CD14-positive monocyte (primary cell): ENCODE results near the gene PDE6H. TPM values are rescaled to one million over a fixed set of nuclear protein-coding genes. Genes with fewer than 3 reads are reported as not detected.

Experiments used
- DNase-seq, 3 donors: peaks; one replicate each; pipeline ENCODE4 v3.0.0-alpha.2; 2011 to 2022
- H2AFZ ChIP-seq: 2 replicates; pipeline ENCODE4 v1.6.0; 2012; ENCODE audit warnings: mild to moderate bottlenecking, low read depth, low read length, inconsistent platforms; ENCODE audit not compliant: insufficient read depth, poor library complexity, severe bottlenecking
- H3K27ac ChIP-seq, 2 donors: 1 replicate in 1 of 2; 2 replicates in 1 of 2; pipeline ENCODE4 v1.5.1; 2012 to 2013; ENCODE audit warnings: low read length in 2 of 2, control low read depth in 1 of 2, inconsistent platforms in 1 of 2, low read depth in 1 of 2, mild to moderate bottlenecking in 1 of 2
- H3K27me3 ChIP-seq, 2 donors: one replicate each; pipeline versions ENCODE4 v1.6.0 to v1.6.1; 2011 to 2013; ENCODE audit warnings: low read length in 2 of 2; ENCODE audit not compliant: control insufficient read depth in 2 of 2, insufficient read depth in 2 of 2
- H3K36me3 ChIP-seq, 2 donors: replicated peaks in 1 of 2; 1 replicate in 1 of 2; 2 replicates in 1 of 2; pipeline versions ENCODE4 v1.5.1 to v1.6.1; 2012 to 2013; ENCODE audit warnings: low read length in 2 of 2, control low read depth in 1 of 2, inconsistent platforms in 1 of 2, mild to moderate bottlenecking in 1 of 2; ENCODE audit not compliant: insufficient read depth in 2 of 2, control insufficient read depth in 1 of 2
- H3K4me1 ChIP-seq, 2 donors: 1 replicate in 1 of 2; 2 replicates in 1 of 2; pipeline versions ENCODE4 v1.5.1 to v1.6.1; 2012 to 2013; ENCODE audit warnings: low read length in 2 of 2, control low read depth in 1 of 2, inconsistent platforms in 1 of 2, mild to moderate bottlenecking in 1 of 2, moderate library complexity in 1 of 2; ENCODE audit not compliant: insufficient read depth in 2 of 2, control insufficient read depth in 1 of 2
- H3K4me2 ChIP-seq: replicated peaks from 2 replicates; pipeline ENCODE3; 2012; ENCODE audit warnings: low read length, moderate library complexity, mild to moderate bottlenecking; ENCODE audit not compliant: poor library complexity, severe bottlenecking; ENCODE audit errors: extremely low read depth
- H3K4me3 ChIP-seq, 3 experiments: fragments of 200-600 bp in 1 of 3; sonication (generic) in 1 of 3; replicated peaks in 1 of 3; 1 replicate in 2 of 3; 2 replicates in 1 of 3; pipeline ENCODE4 v1.5.1; 2011 to 2013; ENCODE audit warnings: low read length in 3 of 3, mild to moderate bottlenecking in 3 of 3, control low read depth in 2 of 3, low read depth in 2 of 3, inconsistent platforms in 1 of 3, moderate library complexity in 1 of 3
- H3K79me2 ChIP-seq: 2 replicates; pipeline ENCODE4 v1.6.0; 2012; ENCODE audit warnings: mild to moderate bottlenecking, control low read depth, inconsistent platforms, low read length, moderate library complexity; ENCODE audit not compliant: insufficient read depth
- H3K9ac ChIP-seq: 2 replicates; pipeline ENCODE4 v1.6.0; 2017; ENCODE audit warnings: low read length, mild to moderate bottlenecking; ENCODE audit not compliant: insufficient read depth, poor library complexity, severe bottlenecking
- H3K9me3 ChIP-seq, 2 donors: replicated peaks in 1 of 2; 1 replicate in 1 of 2; 2 replicates in 1 of 2; pipeline versions ENCODE4 v1.5.1 to v1.6.1; 2012 to 2013; ENCODE audit warnings: low read length in 2 of 2, control low read depth in 1 of 2; ENCODE audit not compliant: control insufficient read depth in 1 of 2, insufficient read depth in 1 of 2
- H4K20me1 ChIP-seq: 2 replicates; pipeline ENCODE4 v1.6.0; 2012; ENCODE audit warnings: mild to moderate bottlenecking, low read length, control low read depth, moderate library complexity; ENCODE audit not compliant: insufficient read depth
- H3K27ac Mint-ChIP-seq, 7 donors: one replicate each; pipeline ENCODE4 v1.8.0; 2020; ENCODE audit warnings: mild to moderate bottlenecking in 7 of 7, mixed read lengths in 7 of 7, moderate library complexity in 6 of 7, inconsistent platforms in 2 of 7
- H3K27me3 Mint-ChIP-seq, 3 donors: one replicate each; pipeline ENCODE4 v1.8.0; 2021 to 2022; ENCODE audit warnings: low read depth in 3 of 3, mild to moderate bottlenecking in 3 of 3, mixed read lengths in 3 of 3, moderate library complexity in 3 of 3, inconsistent platforms in 1 of 3
- H3K36me3 Mint-ChIP-seq, 2 donors: one replicate each; pipeline ENCODE4 v1.8.0; 2020; ENCODE audit warnings: mixed read lengths in 2 of 2, inconsistent platforms in 1 of 2, mild to moderate bottlenecking in 1 of 2
- H3K4me1 Mint-ChIP-seq: one replicate; pipeline ENCODE4 v1.8.0; 2020; ENCODE audit warnings: mild to moderate bottlenecking, mixed read lengths
- H3K4me3 Mint-ChIP-seq, 2 donors: one replicate each; pipeline ENCODE4 v1.8.0; 2020; ENCODE audit warnings: mild to moderate bottlenecking in 2 of 2, mixed read lengths in 2 of 2, moderate library complexity in 1 of 2
- H3K9me3 Mint-ChIP-seq, 7 donors: one replicate each; pipeline ENCODE4 v1.8.0; 2020 to 2022; ENCODE audit warnings: mixed read lengths in 7 of 7, mild to moderate bottlenecking in 6 of 7, moderate library complexity in 6 of 7, inconsistent platforms in 2 of 7
- CTCF ChIP-seq: fragments of 200-600 bp; IDR thresholded peaks from one replicate; pipeline ENCODE4 v1.8.0; 2022; ENCODE audit warnings: antibody characterized with exemption, mild to moderate bottlenecking
- WGBS: methylation state at CpG from one replicate; pipeline ENCODE4 v1.1.5; 2013; ENCODE audit warnings: missing lambda C conversion rate; ENCODE audit not compliant: insufficient coverage; 5-methylcytosine and 5-hydroxymethylcytosine counted together
- intact Hi-C, 2 donors: fragments of 100-400 bp; cut with micrococcal nuclease; formaldehyde crosslinking; loops; one replicate each; pipeline versions ENCODE4 v1.15.0 to v1.15.1; 2023
- polyA plus RNA-seq, 3 donors: library from polyadenylated mRNA; depleted of rRNA in 1 of 3; unstranded in 2 of 3; stranded (reverse) in 1 of 3; fragments of 300-500 nt in 2 of 3; fragments of >200 nt in 1 of 3; fragmentation: Illumina TruSeq in 2 of 3; gene quantifications; 1 replicate in 2 of 3; 2 replicates in 1 of 3; pipeline ENCODE4 v1.2.3, GENCODE V29; 2012 to 2021

The PDE6H gene
- polyA plus RNA-seq, 3 donors = 0.33 to 0.56 TPM; not detected in 1

GRCh38 chr12:14953752-14954151 lies 19.1 kb upstream of the PDE6H start:
- Histone ChIP-seq H3K9me3 (no peaks in the 10 kb centered on the region), H3K9ac (no peak overlapping the region), H3K4me1 (peaks cover 99 to 100% of the 10 kb centered on the region in 2 donors), H3K27me3 (no peaks in the 10 kb centered on the region), H4K20me1 (peaks cover 97% of the 10 kb centered on the region), H3K79me2 (peaks cover 100% of the 10 kb centered on the region), H2AFZ (no peak overlapping the region), H3K4me3 (peak overlapping the region in 1 of 3 experiments; percentile 42), H3K27ac (peak overlapping the region; percentile 60 to 89), H3K4me2 (peak overlapping the region; percentile 41), H3K36me3 (peaks cover 22 to 23% of the 10 kb centered on the region in 2 donors)
- H3K9me3 Mint-ChIP-seq = peaks cover 0 to 2% (median 0%) of the 10 kb centered on the region in 7 donors
- H3K27ac Mint-ChIP-seq = peak overlapping the region; percentile 90 to 96 (median 95)
- peaks cover 91% of the 10 kb centered on the region for H3K4me1 Mint-ChIP-seq
- intact Hi-C loops = loop anchor here in 1 of 2 donors (5.0 to 10.0 kb wide), 3 partner anchors 39 to 751 kb away; partner anchors contain the start of gene PLBD1
- peaks cover 38 to 54% of the 10 kb centered on the region in 2 donors for H3K36me3 Mint-ChIP-seq
- H3K27me3 Mint-ChIP-seq = no peaks in the 10 kb centered on the region
- peak overlapping the region in 1 of 2 donors; percentile 11 for H3K4me3 Mint-ChIP-seq
- no peak for DNase-seq
- TF ChIP-seq CTCF = no peak
- no CpG with 5 or more reads among the region's 1 CpG for WGBS

- H3K36me3 ChIP-seq = peaks cover 19 to 20% of the 10 kb centered on the region in 2 donors
- peak in 2 of 3 donors; percentile 51 to 62 for DNase-seq
These were observed 18.6 kb upstream of the PDE6H start for GRCh38 chr12:14954269-14954668.

More at GRCh38 chr12:14954269-14954668, 18.6 kb upstream of the PDE6H start:
- Histone ChIP-seq H3K79me2 (peaks cover 100% of the 10 kb centered on the region), H2AFZ (no peak overlapping the region), H3K9ac (no peak overlapping the region), H3K27me3 (no peaks in the 10 kb centered on the region), H4K20me1 (peaks cover 99% of the 10 kb centered on the region), H3K27ac (peak overlapping the region; percentile 60 to 89), H3K9me3 (no peaks in the 10 kb centered on the region), H3K4me3 (peak overlapping the region in 1 of 3 experiments; percentile 42), H3K4me2 (peak overlapping the region; percentile 41), H3K4me1 (peaks cover 99 to 100% of the 10 kb centered on the region in 2 donors)
- WGBS = 86% methylated on average over 1 of the region's 4 CpGs
- H3K27ac Mint-ChIP-seq = peak overlapping the region; percentile 90 to 96 (median 95)
- H3K4me3 Mint-ChIP-seq = peak overlapping the region in 1 of 2 donors; percentile 63
- H3K4me1 Mint-ChIP-seq = peaks cover 91% of the 10 kb centered on the region
- no peaks in the 10 kb centered on the region for H3K27me3 Mint-ChIP-seq
- H3K36me3 Mint-ChIP-seq = peaks cover 35 to 51% of the 10 kb centered on the region in 2 donors
- intact Hi-C loops = loop anchor here in 1 of 2 donors (5.0 to 10.0 kb wide), 3 partner anchors 38 to 751 kb away; partner anchors contain the start of gene PLBD1
- no peak for TF ChIP-seq CTCF
- peaks cover 0 to 2% (median 0%) of the 10 kb centered on the region in 7 donors for H3K9me3 Mint-ChIP-seq
